HG03103 (cell line): ENCODE results near the gene GJA4.

Experiments
- ATAC-seq: cut with Tn5 transposase; IDR thresholded peaks from one replicate; pipeline ENCODE4 v1.9.1; 2021; ENCODE audit warnings: low read depth; ENCODE audit not compliant: unreplicated experiment

GJA4 gene

GRCh38 chr1:34792868-34793727, at the start of gene GJA4:
TSS of gene GJA4 (plus strand) at chr1:34792999. CDS start at chr1:34794214, 1,215 bp downstream.
- no peak for ATAC-seq

- ATAC-seq, result no peak
These were observed 49.0 kb upstream of the GJA4 start for GRCh38 chr1:34743775-34744174.

GRCh38 chr1:34744851-34745250, 47.9 kb upstream of the GJA4 start:
- no peak for ATAC-seq

- ATAC-seq, result no peak
These were observed 47.1 kb upstream of the GJA4 start for GRCh38 chr1:34745666-34746065.

- ATAC-seq, result no peak
These were observed 46.7 kb upstream of the GJA4 start for GRCh38 chr1:34746101-34746500.

GRCh38 chr1:34746785-34747637, 45.8 kb upstream of the GJA4 start:
- ATAC-seq, result no peak

GRCh38 chr1:34747638-34747941, 45.2 kb upstream of the GJA4 start:
- no peak for ATAC-seq

GRCh38 chr1:34749992-34750391, 42.8 kb upstream of the GJA4 start:
- no peak for ATAC-seq

- ATAC-seq, result no peak
These were observed 42.2 kb upstream of the GJA4 start for GRCh38 chr1:34750610-34751009.

- ATAC-seq, result no peak
These were observed 39.6 kb upstream of the GJA4 start for GRCh38 chr1:34753163-34753562.

- ATAC-seq, result no peak
These were observed 37.7 kb upstream of the GJA4 start, which contains the start of gene GJB5 for GRCh38 chr1:34754964-34755637. TSS of gene GJB5 (plus strand) at chr1:34755047. CDS start at chr1:34757331, 2,284 bp downstream.

GRCh38 chr1:34755961-34756360, 36.8 kb upstream of the GJA4 start:
- no peak for ATAC-seq

GRCh38 chr1:34757386-34757785, 35.4 kb upstream of the GJA4 start:
- no peak for ATAC-seq

GRCh38 chr1:34758751-34759150, 34.0 kb upstream of the GJA4 start:
- no peak for ATAC-seq

GRCh38 chr1:34759503-34760357, 33.1 kb upstream of the GJA4 start, which contains the start of gene GJB4:
TSS of gene GJB4 (plus strand) at chr1:34759740. CDS start at chr1:34761255, 1,515 bp downstream.
- ATAC-seq, result no peak

GRCh38 chr1:34761176-34761761, 31.5 kb upstream of the GJA4 start:
- no peak for ATAC-seq

GRCh38 chr1:34761776-34762307, 31.0 kb upstream of the GJA4 start:
- no peak for ATAC-seq

- no peak for ATAC-seq
These were observed 30.2 kb upstream of the GJA4 start for GRCh38 chr1:34762474-34763141.
